ENCODE results near the gene WDR37. TPM values are rescaled to one million over a fixed set of nuclear protein-coding genes. Genes with fewer than 3 reads are reported as not detected.
A peak's percentile ranks its signal among the peaks of the same experiment; 100 is the strongest.

WDR37 gene
- total RNA-seq, 4 donors from 2014 or later = 1.3 to 21.7 (median 11.2) TPM

DNA sequence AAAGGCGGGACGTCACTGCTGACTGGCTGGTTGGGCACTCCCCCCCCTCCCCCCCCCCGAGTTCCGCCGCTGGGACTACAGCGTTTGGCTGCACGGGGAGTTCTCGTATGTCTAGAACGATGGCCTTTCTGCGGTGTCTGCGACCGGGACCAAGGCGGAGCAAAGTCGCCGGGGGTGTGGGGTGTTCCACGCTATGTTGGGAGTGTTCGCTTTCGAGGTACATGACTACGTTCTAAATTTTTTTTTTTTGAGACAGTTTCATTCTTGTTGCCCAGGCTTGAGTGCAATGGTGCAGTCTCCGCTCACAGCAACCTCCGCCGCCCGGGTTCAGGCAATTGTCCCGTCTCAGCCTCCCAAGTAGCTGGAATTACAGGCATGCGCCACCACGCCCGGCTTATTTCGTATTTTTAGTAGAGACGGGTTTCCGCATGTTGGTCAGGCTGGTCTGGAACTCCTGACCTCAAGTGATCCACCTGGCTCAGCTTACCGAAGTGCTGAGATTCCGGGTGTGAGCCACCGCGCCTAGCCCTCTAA is 6.7 kb upstream of the WDR37 start:
- DNase-seq = no peak
- intact Hi-C loops (cut with DNase I; ENCODE audit: low total_unique reads) = no loop called here
- TF ChIP-seq, protein P1, sequence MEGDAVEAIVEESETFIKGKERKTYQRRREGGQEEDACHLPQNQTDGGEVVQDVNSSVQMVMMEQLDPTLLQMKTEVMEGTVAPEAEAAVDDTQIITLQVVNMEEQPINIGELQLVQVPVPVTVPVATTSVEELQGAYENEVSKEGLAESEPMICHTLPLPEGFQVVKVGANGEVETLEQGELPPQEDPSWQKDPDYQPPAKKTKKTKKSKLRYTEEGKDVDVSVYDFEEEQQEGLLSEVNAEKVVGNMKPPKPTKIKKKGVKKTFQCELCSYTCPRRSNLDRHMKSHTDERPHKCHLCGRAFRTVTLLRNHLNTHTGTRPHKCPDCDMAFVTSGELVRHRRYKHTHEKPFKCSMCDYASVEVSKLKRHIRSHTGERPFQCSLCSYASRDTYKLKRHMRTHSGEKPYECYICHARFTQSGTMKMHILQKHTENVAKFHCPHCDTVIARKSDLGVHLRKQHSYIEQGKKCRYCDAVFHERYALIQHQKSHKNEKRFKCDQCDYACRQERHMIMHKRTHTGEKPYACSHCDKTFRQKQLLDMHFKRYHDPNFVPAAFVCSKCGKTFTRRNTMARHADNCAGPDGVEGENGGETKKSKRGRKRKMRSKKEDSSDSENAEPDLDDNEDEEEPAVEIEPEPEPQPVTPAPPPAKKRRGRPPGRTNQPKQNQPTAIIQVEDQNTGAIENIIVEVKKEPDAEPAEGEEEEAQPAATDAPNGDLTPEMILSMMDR (IDR thresholded peaks at IDR 0.05) = no peak
- peak in 1 of 2 donors; percentile 27 for TF ChIP-seq POLR2A (IDR thresholded peaks at IDR 0.05)
- Histone ChIP-seq H3K9me3 (no peaks in the 10 kb centered on the region), H3K27ac (peak overlapping the region; percentile 99), H3K4me3 (peak overlapping the region; percentile 82 to 92), H3K36me3 (no peaks in the 10 kb centered on the region), H3K27me3 (no peaks in the 10 kb centered on the region), H3K4me1 (peaks cover 0 to 5% of the 10 kb centered on the region in 2 donors)

DNA sequence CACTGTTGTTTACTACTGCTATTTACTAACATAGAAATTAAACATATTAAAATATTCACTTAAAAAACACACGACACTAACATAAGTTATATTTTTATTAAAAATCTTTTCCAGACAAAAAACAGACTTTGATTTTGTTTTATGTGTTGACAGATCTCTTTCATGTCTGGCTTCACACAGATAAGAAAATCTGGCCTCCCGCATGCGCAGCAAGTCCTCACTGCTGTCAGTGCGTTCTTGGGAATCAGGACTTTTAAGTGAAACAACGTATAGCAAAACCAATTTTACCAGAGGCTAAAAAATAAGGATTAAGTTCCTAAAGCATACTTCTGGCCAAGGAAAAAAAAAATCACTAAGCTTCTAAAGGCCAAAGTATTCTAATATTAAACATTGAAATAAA is 6.0 kb upstream of the WDR37 start:
- Histone ChIP-seq H3K4me3 (peak overlapping the region; percentile 82 to 92), H3K27me3 (no peaks in the 10 kb centered on the region), H3K4me1 (peaks cover 0 to 5% of the 10 kb centered on the region in 2 donors), H3K27ac (peak overlapping the region; percentile 99), H3K9me3 (no peaks in the 10 kb centered on the region), H3K36me3 (no peaks in the 10 kb centered on the region)
- intact Hi-C loops (cut with DNase I; ENCODE audit: low total_unique reads) = loop anchor here (10.0 kb wide), 1 partner anchor 65 kb away; the partner anchor contains the start of gene GTPBP4
- DNase-seq = no peak
- TF ChIP-seq POLR2A (IDR thresholded peaks at IDR 0.05) = no peak
- TF ChIP-seq, protein P1 (IDR thresholded peaks at IDR 0.05) = no peak

DNA sequence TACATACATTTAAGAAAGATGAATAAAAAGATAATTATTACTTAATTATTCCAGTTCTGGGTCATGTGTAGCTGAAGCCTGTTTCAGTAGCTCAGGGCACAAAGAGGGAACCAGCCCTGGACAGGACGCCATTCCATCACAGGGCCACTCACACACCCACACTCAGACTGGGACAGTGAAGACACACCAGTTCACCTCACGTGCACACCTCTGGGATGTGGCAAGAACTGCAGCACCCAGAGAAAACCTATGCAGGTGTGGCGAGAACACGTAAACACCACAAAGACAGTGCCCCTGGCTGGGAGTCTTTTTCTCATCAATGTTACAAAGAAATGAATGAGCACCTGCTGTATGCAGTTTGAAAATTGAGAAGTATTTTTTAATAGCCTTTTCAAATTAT is 5.6 kb upstream of the WDR37 start:
- Histone ChIP-seq H3K4me1 (peaks cover 0 to 5% of the 10 kb centered on the region in 2 donors), H3K27me3 (no peaks in the 10 kb centered on the region), H3K9me3 (no peaks in the 10 kb centered on the region), H3K4me3 (no peak overlapping the region), H3K27ac (no peak overlapping the region), H3K36me3 (no peaks in the 10 kb centered on the region)
- no peak for TF ChIP-seq POLR2A (IDR thresholded peaks at IDR 0.05)
- TF ChIP-seq, protein P1 (IDR thresholded peaks at IDR 0.05) = no peak
- intact Hi-C loops (cut with DNase I; ENCODE audit: low total_unique reads) = loop anchor here (10.0 kb wide), 1 partner anchor 66 kb away; the partner anchor contains the start of gene GTPBP4
- no peak for DNase-seq

DNA sequence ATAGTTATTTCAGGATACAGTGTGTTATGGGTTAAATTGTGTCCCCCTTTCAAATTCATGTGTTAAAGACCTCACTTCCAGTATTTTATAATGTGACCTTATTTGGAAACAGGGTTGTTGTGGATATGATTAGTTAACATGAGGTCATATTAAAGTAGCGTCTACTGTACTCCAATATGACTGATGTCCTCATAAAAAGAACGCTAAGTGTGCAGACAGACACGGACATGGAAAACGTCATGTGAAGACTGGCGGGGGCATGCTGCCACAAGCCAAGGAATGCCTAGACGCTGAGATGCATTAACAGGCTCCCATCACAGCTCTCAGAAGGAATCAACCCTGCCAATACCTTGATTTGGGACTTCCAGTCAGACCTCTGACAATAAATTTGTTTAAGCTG is 1.5 kb upstream of the WDR37 start:
- DNase-seq = no peak
- Histone ChIP-seq H3K4me1 (peaks cover 0 to 7% of the 10 kb centered on the region in 2 donors), H3K27ac (no peak overlapping the region), H3K36me3 (no peaks in the 10 kb centered on the region), H3K27me3 (no peaks in the 10 kb centered on the region), H3K4me3 (no peak overlapping the region), H3K9me3 (no peaks in the 10 kb centered on the region)
- intact Hi-C loops (cut with DNase I; ENCODE audit: low total_unique reads) = loop anchor here (10.0 kb wide), 1 partner anchor 70 kb away; the partner anchor contains the start of gene GTPBP4
- TF ChIP-seq POLR2A (IDR thresholded peaks at IDR 0.05) = no peak
- TF ChIP-seq, protein P1 (IDR thresholded peaks at IDR 0.05) = no peak

DNA sequence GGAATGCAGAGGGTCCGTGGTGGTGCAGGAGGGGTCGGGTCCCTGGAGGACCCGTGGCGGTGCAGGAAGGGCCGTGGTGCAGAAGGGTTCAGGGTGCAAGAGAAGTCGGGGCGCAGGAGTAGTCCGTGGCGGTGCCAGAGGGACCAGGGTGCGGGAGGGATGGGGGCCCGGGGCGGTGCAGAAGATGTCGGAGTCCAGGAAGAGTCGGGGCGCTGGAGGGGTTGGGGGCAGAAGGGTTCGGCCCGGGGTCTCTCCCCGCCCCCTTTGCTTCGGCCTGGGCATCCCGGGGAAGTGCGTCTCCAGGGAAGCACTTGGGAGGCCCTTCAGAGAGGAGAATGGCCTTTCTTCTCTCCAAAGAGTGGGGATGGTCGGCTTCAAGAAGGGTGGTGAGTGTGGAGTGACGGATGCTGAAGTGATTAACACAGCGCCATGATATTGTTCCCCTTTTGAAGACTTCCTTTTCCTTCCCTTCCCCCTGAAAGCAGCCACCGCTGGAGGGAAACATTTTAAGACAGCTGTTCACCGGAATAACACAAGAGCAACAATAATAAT is 997 bp downstream of the WDR37 start:
- TF ChIP-seq POLR2A (IDR thresholded peaks at IDR 0.05) = no peak
- TF ChIP-seq, protein P1 (IDR thresholded peaks at IDR 0.05) = no peak
- Histone ChIP-seq H3K27me3 (no peaks in the 10 kb centered on the region), H3K9me3 (no peaks in the 10 kb centered on the region), H3K4me1 (peaks cover 0 to 7% of the 10 kb centered on the region in 2 donors), H3K4me3 (peak overlapping the region; percentile 88 to 99), H3K36me3 (no peaks in the 10 kb centered on the region), H3K27ac (peak overlapping the region; percentile 97 to 98)
- intact Hi-C loops (cut with DNase I; ENCODE audit: low total_unique reads) = loop anchor here (10.0 kb wide), 1 partner anchor 72 kb away; the partner anchor contains the start of gene GTPBP4
- DNase-seq = no peak

Data from uterus (tissue), 4 donors.